ENCODE results near the gene CHID1.

Gene CHID1

GRCh38 chr11:863023-863909 lies 47.3 kb downstream of the CHID1 start:
- Histone ChIP-seq H2AK5ac (ENCODE audit: low read length) (no peak overlapping the region), H4K91ac (ENCODE audit: low read depth, low read length) (no peak overlapping the region), H3K4me2 (ENCODE audit: low read length) (no peak overlapping the region), H3K27ac (ENCODE audit: low read depth, low read length) (no peak overlapping the region), H2BK12ac (ENCODE audit: low read length) (no peak overlapping the region), H4K8ac (ENCODE audit: low read depth, low read length) (no peak overlapping the region), H3K79me2 (ENCODE audit: control insufficient read depth, insufficient read depth, low read length, poor library complexity) (no peaks in the 10 kb centered on the region), H4K12ac (ENCODE audit: low read depth, low read length) (peak overlapping the region; percentile 7), H3K4ac (ENCODE audit: low read depth, low read length) (no peak overlapping the region), H3K36me3 (ENCODE audit: control insufficient read depth in 1 of 2, insufficient read depth in 2 of 2, low read length in 2 of 2) (peaks cover 5 to 7% of the 10 kb centered on the region in 2 experiments), H3K79me1 (ENCODE audit: low read length) (no peaks in the 10 kb centered on the region), H3K4me1 (ENCODE audit: control insufficient read depth in 1 of 2, insufficient read depth in 2 of 2, low read length in 2 of 2) (no peaks in the 10 kb centered on the region), H2BK120ac (ENCODE audit: insufficient read depth, low read length, poor library complexity) (no peak overlapping the region), H2AFZ (ENCODE audit: insufficient read depth, low read length, poor library complexity) (no peak overlapping the region), H3K14ac (ENCODE audit: low read length) (no peak overlapping the region), H3K4me3 (ENCODE audit: low read depth, low read length) (no peak overlapping the region), H3K23ac (ENCODE audit: low read length) (no peak overlapping the region), H3K9ac (ENCODE audit: low read length) (no peak overlapping the region), H2BK5ac (ENCODE audit: low read depth, low read length, poor library complexity) (no peak overlapping the region), H3K9me3 (ENCODE audit: insufficient read depth, low read depth, low read length) (peaks cover 1% of the 10 kb centered on the region), H3K18ac (ENCODE audit: low read length) (no peak overlapping the region), H3K27me3 (ENCODE audit: insufficient read depth, low read length) (no peaks in the 10 kb centered on the region)
- no peak for DNase-seq
- no CpG with 5 or more reads among the region's 24 CpGs for WGBS (ENCODE audit: extremely low coverage, insufficient coverage, insufficient read length)

GRCh38 chr11:862696-863022 lies 48.0 kb downstream of the CHID1 start:
- Histone ChIP-seq H4K12ac (ENCODE audit: low read depth, low read length) (peak overlapping the region; percentile 7), H3K27ac (ENCODE audit: low read depth, low read length) (no peak overlapping the region), H3K23ac (ENCODE audit: low read length) (no peak overlapping the region), H4K91ac (ENCODE audit: low read depth, low read length) (no peak overlapping the region), H3K4ac (ENCODE audit: low read depth, low read length) (no peak overlapping the region), H3K4me3 (ENCODE audit: low read depth, low read length) (no peak overlapping the region), H2AFZ (ENCODE audit: insufficient read depth, low read length, poor library complexity) (no peak overlapping the region), H3K9ac (ENCODE audit: low read length) (no peak overlapping the region), H4K8ac (ENCODE audit: low read depth, low read length) (no peak overlapping the region), H2BK120ac (ENCODE audit: insufficient read depth, low read length, poor library complexity) (no peak overlapping the region), H3K79me1 (ENCODE audit: low read length) (no peaks in the 10 kb centered on the region), H2BK12ac (ENCODE audit: low read length) (no peak overlapping the region), H3K18ac (ENCODE audit: low read length) (no peak overlapping the region), H3K9me3 (ENCODE audit: insufficient read depth, low read depth, low read length) (peaks cover 1% of the 10 kb centered on the region), H3K36me3 (ENCODE audit: control insufficient read depth in 1 of 2, insufficient read depth in 2 of 2, low read length in 2 of 2) (peaks cover 5 to 7% of the 10 kb centered on the region in 2 experiments), H3K27me3 (ENCODE audit: insufficient read depth, low read length) (no peaks in the 10 kb centered on the region), H3K4me2 (ENCODE audit: low read length) (no peak overlapping the region), H2BK5ac (ENCODE audit: low read depth, low read length, poor library complexity) (no peak overlapping the region), H3K14ac (ENCODE audit: low read length) (no peak overlapping the region), H3K4me1 (ENCODE audit: control insufficient read depth in 1 of 2, insufficient read depth in 2 of 2, low read length in 2 of 2) (no peaks in the 10 kb centered on the region), H2AK5ac (ENCODE audit: low read length) (no peak overlapping the region), H3K79me2 (ENCODE audit: control insufficient read depth, insufficient read depth, low read length, poor library complexity) (no peaks in the 10 kb centered on the region)
- no CpG with 5 or more reads among the region's 12 CpGs for WGBS (ENCODE audit: extremely low coverage, insufficient coverage, insufficient read length)
- no peak for DNase-seq

- no peak overlapping the region for H2BK12ac ChIP-seq (ENCODE audit: low read length)
- no peak overlapping the region for H3K14ac ChIP-seq (ENCODE audit: low read length)
- H2AFZ ChIP-seq (ENCODE audit: insufficient read depth, low read length, poor library complexity), result no peak overlapping the region
- no peak overlapping the region for H3K4me2 ChIP-seq (ENCODE audit: low read length)
- H3K4ac ChIP-seq (ENCODE audit: low read depth, low read length), result no peak overlapping the region
- H2AK5ac ChIP-seq (ENCODE audit: low read length), result no peak overlapping the region
- H3K79me2 ChIP-seq (ENCODE audit: control insufficient read depth, insufficient read depth, low read length, poor library complexity), result no peaks in the 10 kb centered on the region
- no peak overlapping the region for H3K18ac ChIP-seq (ENCODE audit: low read length)
- no peaks in the 10 kb centered on the region for H3K79me1 ChIP-seq (ENCODE audit: low read length)
- H3K27ac ChIP-seq (ENCODE audit: low read depth, low read length), result no peak overlapping the region
- H3K4me3 ChIP-seq (ENCODE audit: low read depth, low read length), result no peak overlapping the region
- H4K8ac ChIP-seq (ENCODE audit: low read depth, low read length), result no peak overlapping the region
- no peak for DNase-seq
- H4K12ac ChIP-seq (ENCODE audit: low read depth, low read length), result no peak overlapping the region
- peaks cover 5 to 7% of the 10 kb centered on the region in 2 experiments for H3K36me3 ChIP-seq (ENCODE audit: control insufficient read depth in 1 of 2, insufficient read depth in 2 of 2, low read length in 2 of 2)
- no peaks in the 10 kb centered on the region for H3K27me3 ChIP-seq (ENCODE audit: insufficient read depth, low read length)
- H3K9ac ChIP-seq (ENCODE audit: low read length), result no peak overlapping the region
- no peak overlapping the region for H2BK120ac ChIP-seq (ENCODE audit: insufficient read depth, low read length, poor library complexity)
- H3K4me1 ChIP-seq (ENCODE audit: control insufficient read depth in 1 of 2, insufficient read depth in 2 of 2, low read length in 2 of 2), result no peaks in the 10 kb centered on the region
- H2BK5ac ChIP-seq (ENCODE audit: low read depth, low read length, poor library complexity), result no peak overlapping the region
- no CpG with 5 or more reads among the region's 20 CpGs for WGBS (ENCODE audit: extremely low coverage, insufficient coverage, insufficient read length)
- H3K9me3 ChIP-seq (ENCODE audit: insufficient read depth, low read depth, low read length), result peaks cover 1% of the 10 kb centered on the region
- no peak overlapping the region for H3K23ac ChIP-seq (ENCODE audit: low read length)
- H4K91ac ChIP-seq (ENCODE audit: low read depth, low read length), result no peak overlapping the region
These were observed 48.4 kb downstream of the CHID1 start for GRCh38 chr11:862081-862661.

GRCh38 chr11:861105-861479 lies 49.5 kb downstream of the CHID1 start:
- Histone ChIP-seq H3K4me3 (ENCODE audit: low read depth, low read length) (no peak overlapping the region), H3K4me2 (ENCODE audit: low read length) (no peak overlapping the region), H3K9me3 (ENCODE audit: insufficient read depth, low read depth, low read length) (peaks cover 1% of the 10 kb centered on the region), H2AFZ (ENCODE audit: insufficient read depth, low read length, poor library complexity) (no peak overlapping the region), H3K14ac (ENCODE audit: low read length) (no peak overlapping the region), H3K23ac (ENCODE audit: low read length) (no peak overlapping the region), H3K4ac (ENCODE audit: low read depth, low read length) (no peak overlapping the region), H2BK12ac (ENCODE audit: low read length) (no peak overlapping the region), H2BK120ac (ENCODE audit: insufficient read depth, low read length, poor library complexity) (no peak overlapping the region), H3K79me2 (ENCODE audit: control insufficient read depth, insufficient read depth, low read length, poor library complexity) (no peaks in the 10 kb centered on the region), H4K12ac (ENCODE audit: low read depth, low read length) (no peak overlapping the region), H3K4me1 (ENCODE audit: control insufficient read depth in 1 of 2, insufficient read depth in 2 of 2, low read length in 2 of 2) (no peaks in the 10 kb centered on the region), H3K9ac (ENCODE audit: low read length) (no peak overlapping the region), H2AK5ac (ENCODE audit: low read length) (no peak overlapping the region), H3K27ac (ENCODE audit: low read depth, low read length) (no peak overlapping the region), H3K27me3 (ENCODE audit: insufficient read depth, low read length) (no peaks in the 10 kb centered on the region), H3K18ac (ENCODE audit: low read length) (no peak overlapping the region), H4K91ac (ENCODE audit: low read depth, low read length) (no peak overlapping the region), H2BK5ac (ENCODE audit: low read depth, low read length, poor library complexity) (no peak overlapping the region), H4K8ac (ENCODE audit: low read depth, low read length) (no peak overlapping the region), H3K79me1 (ENCODE audit: low read length) (no peaks in the 10 kb centered on the region), H3K36me3 (ENCODE audit: control insufficient read depth in 1 of 2, insufficient read depth in 2 of 2, low read length in 2 of 2) (peaks cover 0 to 5% of the 10 kb centered on the region in 2 experiments)
- WGBS (ENCODE audit: extremely low coverage, insufficient coverage, insufficient read length), result no CpG with 5 or more reads among the region's 14 CpGs
- DNase-seq, result no peak
